ENCODE results near the gene TIGD1.

The TIGD1 gene

GRCh38 chr2:232550354-232551249 is at the start of gene TIGD1, which contains the start of gene EIF4E2:
TIGD1 (minus strand) TSS chr2:232550557; CDS start chr2:232549882, 675 bp downstream.
EIF4E2 (plus strand) TSS chr2:232550689; CDS start chr2:232550725, 36 bp downstream.
- peak; percentile 76 for DNase-seq (ENCODE audit: low read depth)

- no peak for DNase-seq (ENCODE audit: low read depth)
Observed at GRCh38 chr2:232598293-232598692, 47.9 kb upstream of the TIGD1 start.

- DNase-seq (ENCODE audit: low read depth) = no peak
Observed at GRCh38 chr2:232597362-232598079, 47.2 kb upstream of the TIGD1 start.

GRCh38 chr2:232593982-232594381 is 43.6 kb upstream of the TIGD1 start:
- DNase-seq (ENCODE audit: low read depth) = no peak

- peak; percentile 47 for DNase-seq (ENCODE audit: low read depth)
Observed at GRCh38 chr2:232592772-232593395, 42.5 kb upstream of the TIGD1 start.

- DNase-seq (ENCODE audit: low read depth) = peak; percentile 40
Observed at GRCh38 chr2:232588680-232589585, 38.6 kb upstream of the TIGD1 start.

GRCh38 chr2:232588031-232588430 is 37.7 kb upstream of the TIGD1 start:
- no peak for DNase-seq (ENCODE audit: low read depth)

- no peak for DNase-seq (ENCODE audit: low read depth)
Observed at GRCh38 chr2:232587512-232587911, 37.2 kb upstream of the TIGD1 start.

- no peak for DNase-seq (ENCODE audit: low read depth)
Observed at GRCh38 chr2:232586943-232587505, 36.7 kb upstream of the TIGD1 start.

GRCh38 chr2:232584238-232584637 is 33.9 kb upstream of the TIGD1 start:
- no peak for DNase-seq (ENCODE audit: low read depth)

GRCh38 chr2:232581725-232582124 is 31.4 kb upstream of the TIGD1 start:
- no peak for DNase-seq (ENCODE audit: low read depth)

- no peak for DNase-seq (ENCODE audit: low read depth)
Observed at GRCh38 chr2:232580648-232580981, 30.3 kb upstream of the TIGD1 start.

GRCh38 chr2:232578626-232579025 is 28.3 kb upstream of the TIGD1 start:
- no peak for DNase-seq (ENCODE audit: low read depth)

- no peak for DNase-seq (ENCODE audit: low read depth)
Observed at GRCh38 chr2:232577841-232578240, 27.5 kb upstream of the TIGD1 start.

GRCh38 chr2:232576995-232577394 is 26.6 kb upstream of the TIGD1 start:
- no peak for DNase-seq (ENCODE audit: low read depth)

- DNase-seq (ENCODE audit: low read depth) = no peak
Observed at GRCh38 chr2:232575404-232575746, 25.0 kb upstream of the TIGD1 start.

- no peak for DNase-seq (ENCODE audit: low read depth)
Observed at GRCh38 chr2:232574674-232575403, 24.5 kb upstream of the TIGD1 start.

GRCh38 chr2:232573771-232574435 is 23.5 kb upstream of the TIGD1 start:
- DNase-seq (ENCODE audit: low read depth) = no peak

- DNase-seq (ENCODE audit: low read depth) = no peak
Observed at GRCh38 chr2:232573042-232573441, 22.7 kb upstream of the TIGD1 start.

- DNase-seq (ENCODE audit: low read depth) = no peak
Observed at GRCh38 chr2:232571026-232571474, 20.7 kb upstream of the TIGD1 start.

All from HS-5 (cell line).